ENCODE results near the gene PKMYT1.
A peak's percentile ranks its signal among the peaks of the same experiment; 100 is the strongest.

DNA sequence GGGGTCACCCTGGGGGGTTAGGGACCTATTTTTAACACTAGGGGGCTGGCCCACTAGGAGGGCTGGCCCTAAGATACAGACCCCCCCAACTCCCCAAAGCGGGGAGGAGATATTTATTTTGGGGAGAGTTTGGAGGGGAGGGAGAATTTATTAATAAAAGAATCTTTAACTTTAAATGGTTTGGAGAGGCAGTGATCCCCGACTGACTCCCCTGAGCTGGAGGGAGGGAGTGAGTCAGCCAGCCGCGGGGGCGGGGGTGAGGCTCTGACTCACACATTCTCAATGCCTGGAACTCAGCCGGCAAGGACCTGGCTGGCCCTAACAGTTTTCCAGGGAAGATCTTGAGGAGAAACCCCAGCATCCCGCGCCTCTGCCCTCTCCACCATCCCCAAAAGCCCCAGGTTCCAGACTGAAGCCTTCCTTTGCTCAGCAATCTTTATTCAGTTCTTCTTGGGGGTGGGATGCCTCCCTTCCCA lies 42.0 kb upstream of the PKMYT1 start:
- TF ChIP-seq FOXM1 (IDR thresholded peaks at IDR 0.05; ENCODE audit: low read depth): 0 out of 2 replicates have a peak, but pooled peaks have one; percentile 36
- TF ChIP-seq CHD2 (IDR thresholded peaks at IDR 0.05; ENCODE audit: low read length, partially characterized antibody): no peak
- TF ChIP-seq SMC3 (IDR thresholded peaks at IDR 0.05; ENCODE audit: low read depth, low read length): no peak
- TF ChIP-seq, protein P1, sequence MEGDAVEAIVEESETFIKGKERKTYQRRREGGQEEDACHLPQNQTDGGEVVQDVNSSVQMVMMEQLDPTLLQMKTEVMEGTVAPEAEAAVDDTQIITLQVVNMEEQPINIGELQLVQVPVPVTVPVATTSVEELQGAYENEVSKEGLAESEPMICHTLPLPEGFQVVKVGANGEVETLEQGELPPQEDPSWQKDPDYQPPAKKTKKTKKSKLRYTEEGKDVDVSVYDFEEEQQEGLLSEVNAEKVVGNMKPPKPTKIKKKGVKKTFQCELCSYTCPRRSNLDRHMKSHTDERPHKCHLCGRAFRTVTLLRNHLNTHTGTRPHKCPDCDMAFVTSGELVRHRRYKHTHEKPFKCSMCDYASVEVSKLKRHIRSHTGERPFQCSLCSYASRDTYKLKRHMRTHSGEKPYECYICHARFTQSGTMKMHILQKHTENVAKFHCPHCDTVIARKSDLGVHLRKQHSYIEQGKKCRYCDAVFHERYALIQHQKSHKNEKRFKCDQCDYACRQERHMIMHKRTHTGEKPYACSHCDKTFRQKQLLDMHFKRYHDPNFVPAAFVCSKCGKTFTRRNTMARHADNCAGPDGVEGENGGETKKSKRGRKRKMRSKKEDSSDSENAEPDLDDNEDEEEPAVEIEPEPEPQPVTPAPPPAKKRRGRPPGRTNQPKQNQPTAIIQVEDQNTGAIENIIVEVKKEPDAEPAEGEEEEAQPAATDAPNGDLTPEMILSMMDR (IDR thresholded peaks at IDR 0.05): no peak
- peak; percentile 64; the same call in 1 of the 2 replicates for TF ChIP-seq POLR2AphosphoS5 (IDR thresholded peaks at IDR 0.05; ENCODE audit: low read depth, low read length)
- TF ChIP-seq EZH2phosphoT487 (IDR thresholded peaks at IDR 0.05; ENCODE audit: borderline replicate concordance, low read depth): no peak
- TF ChIP-seq MXI1 (IDR thresholded peaks at IDR 0.05; ENCODE audit: low read depth, low read length): no peak
- peak; percentile 64; the same call in 1 of the 2 replicates for TF ChIP-seq SIN3A (IDR thresholded peaks at IDR 0.05; ENCODE audit: borderline replicate concordance, low read depth, low read length)
- TF ChIP-seq ELF1 (IDR thresholded peaks at IDR 0.05): no peak
- peak; percentile 77 for TF ChIP-seq NFIC (IDR thresholded peaks at IDR 0.05; ENCODE audit: borderline replicate concordance)
- TF ChIP-seq RFX5 (IDR thresholded peaks at IDR 0.05; ENCODE audit: low read length): no peak
- TF ChIP-seq, protein P2, sequence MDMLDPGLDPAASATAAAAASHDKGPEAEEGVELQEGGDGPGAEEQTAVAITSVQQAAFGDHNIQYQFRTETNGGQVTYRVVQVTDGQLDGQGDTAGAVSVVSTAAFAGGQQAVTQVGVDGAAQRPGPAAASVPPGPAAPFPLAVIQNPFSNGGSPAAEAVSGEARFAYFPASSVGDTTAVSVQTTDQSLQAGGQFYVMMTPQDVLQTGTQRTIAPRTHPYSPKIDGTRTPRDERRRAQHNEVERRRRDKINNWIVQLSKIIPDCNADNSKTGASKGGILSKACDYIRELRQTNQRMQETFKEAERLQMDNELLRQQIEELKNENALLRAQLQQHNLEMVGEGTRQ (IDR thresholded peaks at IDR 0.05; ENCODE audit: borderline replicate concordance, low read depth, low read length): no peak
- peak in 1 of 2 experiments; percentile 89; a peak in 2 of 4 replicates for TF ChIP-seq EP300 (IDR thresholded peaks at IDR 0.05; ENCODE audit: borderline replicate concordance in 1 of 2, low read depth in 1 of 2, low read length in 1 of 2)

Measured in SK-N-SH (cell line).